Left ventricle myocardium inferior (tissue), 1 donor: Measurements from ENCODE around the gene SDK2. TPM values are rescaled to one million over a fixed set of nuclear protein-coding genes. Genes with fewer than 3 reads are reported as not detected.
A peak's percentile ranks its signal among the peaks of the same experiment; 100 is the strongest.

Source experiments
- DNase-seq: peaks from one replicate; pipeline ENCODE4 v3.0.0-alpha.2; 2020
- H3K27ac ChIP-seq: fragments of 200-600 bp; replicated peaks from 2 replicates; pipeline ENCODE4 v1.8.0; 2021
- H3K27me3 ChIP-seq: fragments of 200-600 bp; 2 replicates; pipeline ENCODE4 v1.8.0; 2021; ENCODE audit warnings: low read depth
- H3K36me3 ChIP-seq: fragments of 200-600 bp; 2 replicates; pipeline ENCODE4 v1.8.0; 2021
- H3K4me1 ChIP-seq: fragments of 200-600 bp; 2 replicates; pipeline ENCODE4 v1.8.0; 2021
- H3K4me3 ChIP-seq: fragments of 200-600 bp; 2 replicates; pipeline ENCODE4 v1.8.0; 2021; ENCODE audit warnings: mild to moderate bottlenecking, moderate library complexity
- H3K9me3 ChIP-seq: fragments of 200-600 bp; replicated peaks from 2 replicates; pipeline ENCODE4 v1.8.0; 2021
- CTCF ChIP-seq: fragments of 200-600 bp; IDR thresholded peaks from 2 replicates; pipeline ENCODE4 v1.8.0; 2021; ENCODE audit warnings: antibody characterized with exemption, mild to moderate bottlenecking, borderline replicate concordance
- intact Hi-C: fragments of 100-400 bp; cut with micrococcal nuclease; formaldehyde crosslinking; loops from one replicate; pipeline ENCODE4 v1.11.0; 2022
- total RNA-seq: library from RNA; stranded (reverse); fragmentation: NEBNext Ultra II Directional; extraction: Animal tissue kit (Norgen Biotek cat#: 25700); gene quantifications from one replicate; pipeline ENCODE4 v1.2.1, GENCODE V29; 2021
- donor health status: DM: no; HTN: yes; CAD: no; lungs with severe emphysema.

The SDK2 gene
- total RNA-seq, 1 donor from 2014 or later: 2.2 TPM

- no peak for DNase-seq
- intact Hi-C loops: no loop called here
Observed at GRCh38 chr17:73535746-73536145, 108.5 kb downstream of the SDK2 start.

GRCh38 chr17:73534209-73534909 lies 109.9 kb downstream of the SDK2 start:
- H3K27ac ChIP-seq: no peak overlapping the region
- DNase-seq: no peak
- no peak for TF ChIP-seq CTCF
- no peaks in the 10 kb centered on the region for H3K9me3 ChIP-seq
- H3K4me3 ChIP-seq: no peak overlapping the region
- H3K4me1 ChIP-seq: peaks cover 14% of the 10 kb centered on the region
- no peaks in the 10 kb centered on the region for H3K36me3 ChIP-seq
- intact Hi-C loops: no loop called here
- H3K27me3 ChIP-seq: peaks cover 13% of the 10 kb centered on the region

More at GRCh38 chr17:73535746-73536145, 108.5 kb downstream of the SDK2 start:
- peaks cover 13% of the 10 kb centered on the region for H3K27me3 ChIP-seq
- no peak overlapping the region for H3K27ac ChIP-seq
- no peaks in the 10 kb centered on the region for H3K9me3 ChIP-seq
- H3K4me1 ChIP-seq: peaks cover 14% of the 10 kb centered on the region
- no peaks in the 10 kb centered on the region for H3K36me3 ChIP-seq
- H3K4me3 ChIP-seq: no peak overlapping the region
- no peak for TF ChIP-seq CTCF

- Histone ChIP-seq H3K4me1 (peaks cover 14% of the 10 kb centered on the region), H3K27ac (no peak overlapping the region), H3K27me3 (peaks cover 13% of the 10 kb centered on the region), H3K4me3 (no peak overlapping the region), H3K9me3 (no peaks in the 10 kb centered on the region), H3K36me3 (no peaks in the 10 kb centered on the region)
- TF ChIP-seq CTCF: no peak
- intact Hi-C loops: no loop called here
- DNase-seq: no peak
Observed at GRCh38 chr17:73533781-73534180, 110.5 kb downstream of the SDK2 start.

GRCh38 chr17:73533127-73533526 lies 111.1 kb downstream of the SDK2 start:
- Histone ChIP-seq H3K27me3 (peaks cover 13% of the 10 kb centered on the region), H3K27ac (no peak overlapping the region), H3K4me3 (no peak overlapping the region), H3K9me3 (no peaks in the 10 kb centered on the region), H3K36me3 (no peaks in the 10 kb centered on the region), H3K4me1 (peaks cover 14% of the 10 kb centered on the region)
- peak; percentile 28 for TF ChIP-seq CTCF
- intact Hi-C loops: no loop called here
- peak; percentile 89 for DNase-seq

- Histone ChIP-seq H3K4me3 (no peak overlapping the region), H3K27ac (no peak overlapping the region), H3K9me3 (no peaks in the 10 kb centered on the region), H3K27me3 (peaks cover 6% of the 10 kb centered on the region), H3K4me1 (peaks cover 14% of the 10 kb centered on the region), H3K36me3 (no peaks in the 10 kb centered on the region)
- intact Hi-C loops: no loop called here
- TF ChIP-seq CTCF: no peak
- no peak for DNase-seq
Observed at GRCh38 chr17:73532421-73532901, 111.8 kb downstream of the SDK2 start.
